ENCODE measurements around the gene PUDP.
A peak's percentile ranks its signal among the peaks of the same experiment; 100 is the strongest.

The PUDP gene

DNA sequence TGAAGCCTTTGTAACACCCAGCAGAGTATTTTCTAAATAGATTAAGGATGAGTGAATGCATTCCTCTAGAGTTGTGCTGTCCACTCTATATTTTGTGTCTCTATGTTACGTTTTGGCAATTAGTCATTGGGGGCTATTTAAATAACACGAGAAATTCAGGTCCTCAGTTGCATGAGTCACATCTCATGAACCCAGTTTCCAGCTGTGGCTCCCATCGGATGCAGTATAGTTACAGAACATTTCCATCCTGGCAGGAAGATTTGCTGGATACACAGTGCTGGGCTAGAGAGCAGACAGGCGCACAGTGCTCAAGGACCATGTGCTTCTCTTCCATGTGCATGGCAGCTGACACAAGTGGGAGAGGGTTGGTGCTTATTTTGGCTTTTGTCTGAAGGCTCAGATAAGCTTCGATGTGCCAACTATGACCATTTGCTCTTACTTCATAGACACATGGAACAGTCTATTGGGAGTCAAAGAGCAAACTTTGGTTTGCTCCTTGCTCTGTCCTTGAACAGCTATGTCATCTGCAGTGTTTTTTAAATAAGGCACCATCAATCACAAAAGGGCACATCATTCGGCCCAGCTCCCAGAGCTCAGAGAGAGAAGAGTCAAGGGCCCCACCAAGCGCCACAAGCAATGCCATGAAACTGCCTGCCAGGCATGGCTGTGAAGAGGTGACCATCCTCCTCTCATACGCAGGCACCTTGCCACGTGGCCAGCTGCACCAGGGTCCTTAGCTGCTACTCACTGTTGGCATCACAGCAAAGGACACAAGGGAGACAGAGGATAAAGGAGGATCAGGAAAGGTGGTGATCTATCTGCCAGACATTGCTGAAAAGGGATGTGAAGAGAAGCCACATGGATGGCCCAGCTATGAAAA is 8.5 kb downstream of the PUDP start:
- H2BK5ac ChIP-seq (ENCODE audit: low read length) = no peak overlapping the region
- H3K9ac ChIP-seq (ENCODE audit: low read length) = no peak overlapping the region
- H4K5ac ChIP-seq (ENCODE audit: low read length) = no peak overlapping the region
- no CpG with 5 or more reads among the region's 9 CpGs for WGBS (ENCODE audit: extremely low coverage, insufficient coverage, low lambda C conversion rate)
- no peak overlapping the region for H2AK5ac ChIP-seq (ENCODE audit: low read length)
- no peak overlapping the region for H3K4me2 ChIP-seq (ENCODE audit: low read length)
- H3K4me3 ChIP-seq (ENCODE audit: low read length) = no peak overlapping the region
- no peaks in the 10 kb centered on the region for H3K79me2 ChIP-seq (ENCODE audit: control insufficient read depth, insufficient read depth, low read length)
- H4K8ac ChIP-seq (ENCODE audit: low read depth, low read length) = no peak overlapping the region
- H2BK120ac ChIP-seq (ENCODE audit: low read depth, low read length) = no peak overlapping the region
- no peak overlapping the region for H3K27ac ChIP-seq (ENCODE audit: low read depth, low read length)
- no peaks in the 10 kb centered on the region for H3K79me1 ChIP-seq (ENCODE audit: low read length)
- no peak overlapping the region for H3K4ac ChIP-seq (ENCODE audit: low read depth, low read length)
- H3K4me1 ChIP-seq (ENCODE audit: control insufficient read depth, low read depth, low read length) = no peaks in the 10 kb centered on the region
- no peaks in the 10 kb centered on the region for H3K27me3 ChIP-seq (ENCODE audit: insufficient read depth, low read length, poor library complexity)
- H3K56ac ChIP-seq (ENCODE audit: low read length) = no peak overlapping the region
- no peak overlapping the region for H3K23ac ChIP-seq (ENCODE audit: low read length)
- H3K36me3 ChIP-seq (ENCODE audit: control insufficient read depth, insufficient read depth, low read length) = no peaks in the 10 kb centered on the region
- no peak overlapping the region for H3K18ac ChIP-seq (ENCODE audit: low read length)
- H2BK15ac ChIP-seq (replicated peaks; ENCODE audit: low read depth) = no peak overlapping the region
- DNase-seq = no peak

DNA sequence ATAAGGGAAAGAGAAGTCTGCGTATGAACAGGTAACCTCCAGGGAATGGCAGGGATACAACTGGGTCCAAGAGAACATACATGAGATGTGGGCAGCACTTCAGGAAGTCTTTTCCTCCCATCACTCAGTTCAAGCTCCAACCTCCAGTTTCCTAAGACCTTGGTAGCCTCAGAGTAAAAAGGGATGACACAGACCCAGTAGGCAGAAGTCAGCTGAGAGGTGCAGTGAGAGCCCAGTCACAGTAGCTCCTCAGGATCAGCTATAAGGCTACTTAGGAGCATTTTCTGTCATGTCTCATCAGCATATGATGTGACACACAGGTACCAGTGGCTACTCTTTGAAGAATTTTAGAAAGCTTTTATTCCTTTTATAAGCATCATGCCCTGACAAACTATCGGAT is 13.0 kb downstream of the PUDP start:
- H3K4me1 ChIP-seq (ENCODE audit: control insufficient read depth, low read depth, low read length) = no peaks in the 10 kb centered on the region
- no CpG with 5 or more reads among the region's 2 CpGs for WGBS (ENCODE audit: extremely low coverage, insufficient coverage, low lambda C conversion rate)
- no peak overlapping the region for H2AK5ac ChIP-seq (ENCODE audit: low read length)
- H3K4ac ChIP-seq (ENCODE audit: low read depth, low read length) = no peak overlapping the region
- H4K5ac ChIP-seq (ENCODE audit: low read length) = no peak overlapping the region
- H3K27me3 ChIP-seq (ENCODE audit: insufficient read depth, low read length, poor library complexity) = no peaks in the 10 kb centered on the region
- H3K4me3 ChIP-seq (ENCODE audit: low read length) = no peak overlapping the region
- no peak for DNase-seq
- no peak overlapping the region for H3K9ac ChIP-seq (ENCODE audit: low read length)
- H4K8ac ChIP-seq (ENCODE audit: low read depth, low read length) = no peak overlapping the region
- H3K79me2 ChIP-seq (ENCODE audit: control insufficient read depth, insufficient read depth, low read length) = no peaks in the 10 kb centered on the region
- H3K56ac ChIP-seq (ENCODE audit: low read length) = no peak overlapping the region
- no peak overlapping the region for H3K18ac ChIP-seq (ENCODE audit: low read length)
- H3K79me1 ChIP-seq (ENCODE audit: low read length) = no peaks in the 10 kb centered on the region
- H3K36me3 ChIP-seq (ENCODE audit: control insufficient read depth, insufficient read depth, low read length) = no peaks in the 10 kb centered on the region
- no peak overlapping the region for H2BK5ac ChIP-seq (ENCODE audit: low read length)
- H3K23ac ChIP-seq (ENCODE audit: low read length) = no peak overlapping the region
- H2BK120ac ChIP-seq (ENCODE audit: low read depth, low read length) = no peak overlapping the region
- H2BK15ac ChIP-seq (replicated peaks; ENCODE audit: low read depth) = no peak overlapping the region
- H3K27ac ChIP-seq (ENCODE audit: low read depth, low read length) = no peak overlapping the region
- no peak overlapping the region for H3K4me2 ChIP-seq (ENCODE audit: low read length)

DNA sequence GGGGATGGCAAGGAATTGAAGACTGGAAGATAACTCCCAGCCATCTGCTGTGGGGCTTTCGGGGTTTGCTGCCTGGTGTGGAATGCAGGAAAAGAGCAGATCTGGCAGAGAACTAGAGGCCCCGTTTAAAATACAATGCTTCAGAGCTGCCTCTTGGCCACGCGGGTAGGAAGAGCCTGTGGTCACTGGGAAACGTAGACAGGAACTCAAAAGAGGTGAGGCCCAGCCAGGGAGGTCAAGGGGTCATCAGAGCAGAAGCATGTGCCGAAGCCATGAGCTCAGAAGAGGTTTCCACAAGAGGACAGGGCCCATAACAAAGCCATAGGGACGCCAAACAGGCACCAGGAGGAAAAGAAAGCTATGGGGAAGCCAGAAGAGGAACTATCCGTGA is 14.9 kb downstream of the PUDP start:
- no CpG with 5 or more reads among the region's 8 CpGs for WGBS (ENCODE audit: extremely low coverage, insufficient coverage, low lambda C conversion rate)

GRCh38 chrX:7132335-7133049 is 15.5 kb downstream of the PUDP start:
- peak; percentile 98 for DNase-seq
- Histone ChIP-seq H3K4ac (ENCODE audit: low read depth, low read length) (no peak overlapping the region), H2BK120ac (ENCODE audit: low read depth, low read length) (no peak overlapping the region), H4K5ac (ENCODE audit: low read length) (no peak overlapping the region), H3K79me1 (ENCODE audit: low read length) (no peaks in the 10 kb centered on the region), H3K79me2 (ENCODE audit: control insufficient read depth, insufficient read depth, low read length) (no peaks in the 10 kb centered on the region), H2AK5ac (ENCODE audit: low read length) (no peak overlapping the region), H3K36me3 (ENCODE audit: control insufficient read depth, insufficient read depth, low read length) (no peaks in the 10 kb centered on the region), H3K4me3 (ENCODE audit: low read length) (no peak overlapping the region), H2BK5ac (ENCODE audit: low read length) (no peak overlapping the region), H3K4me2 (ENCODE audit: low read length) (no peak overlapping the region), H3K23ac (ENCODE audit: low read length) (no peak overlapping the region), H3K27ac (ENCODE audit: low read depth, low read length) (peak overlapping the region; percentile 81), H3K56ac (ENCODE audit: low read length) (peak overlapping the region; percentile 34), H3K18ac (ENCODE audit: low read length) (peak overlapping the region; percentile 80), H3K4me1 (ENCODE audit: control insufficient read depth, low read depth, low read length) (no peaks in the 10 kb centered on the region), H3K9ac (ENCODE audit: low read length) (no peak overlapping the region), H2BK15ac (replicated peaks; ENCODE audit: low read depth) (no peak overlapping the region), H3K27me3 (ENCODE audit: insufficient read depth, low read length, poor library complexity) (no peaks in the 10 kb centered on the region), H4K8ac (ENCODE audit: low read depth, low read length) (no peak overlapping the region)
- WGBS (ENCODE audit: extremely low coverage, insufficient coverage, low lambda C conversion rate) = no CpG with 5 or more reads among the region's 3 CpGs

More for the DNA sequence above, 14.9 kb downstream of the PUDP start:
- H4K5ac ChIP-seq (ENCODE audit: low read length) = no peak overlapping the region
- no peak overlapping the region for H2AK5ac ChIP-seq (ENCODE audit: low read length)
- no peak overlapping the region for H2BK5ac ChIP-seq (ENCODE audit: low read length)
- H3K4me1 ChIP-seq (ENCODE audit: control insufficient read depth, low read depth, low read length) = no peaks in the 10 kb centered on the region
- H3K27me3 ChIP-seq (ENCODE audit: insufficient read depth, low read length, poor library complexity) = no peaks in the 10 kb centered on the region
- no peak overlapping the region for H3K23ac ChIP-seq (ENCODE audit: low read length)
- peak overlapping the region; percentile 81 for H3K27ac ChIP-seq (ENCODE audit: low read depth, low read length)
- no peak overlapping the region for H2BK120ac ChIP-seq (ENCODE audit: low read depth, low read length)
- no peaks in the 10 kb centered on the region for H3K79me2 ChIP-seq (ENCODE audit: control insufficient read depth, insufficient read depth, low read length)
- no peak overlapping the region for H2BK15ac ChIP-seq (replicated peaks; ENCODE audit: low read depth)
- no peaks in the 10 kb centered on the region for H3K79me1 ChIP-seq (ENCODE audit: low read length)
- no peak overlapping the region for H3K4me2 ChIP-seq (ENCODE audit: low read length)
- H3K36me3 ChIP-seq (ENCODE audit: control insufficient read depth, insufficient read depth, low read length) = no peaks in the 10 kb centered on the region
- H3K9ac ChIP-seq (ENCODE audit: low read length) = no peak overlapping the region
- H4K8ac ChIP-seq (ENCODE audit: low read depth, low read length) = no peak overlapping the region
- peak overlapping the region; percentile 55 for H3K4ac ChIP-seq (ENCODE audit: low read depth, low read length)
- H3K56ac ChIP-seq (ENCODE audit: low read length) = peak overlapping the region; percentile 60
- DNase-seq = peak; percentile 69
- H3K4me3 ChIP-seq (ENCODE audit: low read length) = no peak overlapping the region
- peak overlapping the region; percentile 80 for H3K18ac ChIP-seq (ENCODE audit: low read length)

- no CpG with 5 or more reads among the region's 13 CpGs for WGBS (ENCODE audit: extremely low coverage, insufficient coverage, low lambda C conversion rate)
- H3K27me3 ChIP-seq (ENCODE audit: insufficient read depth, low read length, poor library complexity) = no peaks in the 10 kb centered on the region
- peak overlapping the region; percentile 79 for H3K4ac ChIP-seq (ENCODE audit: low read depth, low read length)
- H2AK5ac ChIP-seq (ENCODE audit: low read length) = no peak overlapping the region
- H3K4me2 ChIP-seq (ENCODE audit: low read length) = no peak overlapping the region
- no peaks in the 10 kb centered on the region for H3K79me1 ChIP-seq (ENCODE audit: low read length)
- H3K36me3 ChIP-seq (ENCODE audit: control insufficient read depth, insufficient read depth, low read length) = no peaks in the 10 kb centered on the region
- H3K56ac ChIP-seq (ENCODE audit: low read length) = no peak overlapping the region
- H2BK120ac ChIP-seq (ENCODE audit: low read depth, low read length) = no peak overlapping the region
- H3K27ac ChIP-seq (ENCODE audit: low read depth, low read length) = no peak overlapping the region
- H2BK5ac ChIP-seq (ENCODE audit: low read length) = no peak overlapping the region
- H4K5ac ChIP-seq (ENCODE audit: low read length) = no peak overlapping the region
- H2BK15ac ChIP-seq (replicated peaks; ENCODE audit: low read depth) = no peak overlapping the region
- H3K23ac ChIP-seq (ENCODE audit: low read length) = no peak overlapping the region
- H4K8ac ChIP-seq (ENCODE audit: low read depth, low read length) = no peak overlapping the region
- DNase-seq = no peak
- no peak overlapping the region for H3K9ac ChIP-seq (ENCODE audit: low read length)
- no peaks in the 10 kb centered on the region for H3K4me1 ChIP-seq (ENCODE audit: control insufficient read depth, low read depth, low read length)
- H3K4me3 ChIP-seq (ENCODE audit: low read length) = no peak overlapping the region
- no peak overlapping the region for H3K18ac ChIP-seq (ENCODE audit: low read length)
- H3K79me2 ChIP-seq (ENCODE audit: control insufficient read depth, insufficient read depth, low read length) = no peaks in the 10 kb centered on the region
These were observed 16.3 kb downstream of the PUDP start for GRCh38 chrX:7131621-7132020.
